Ascending aorta (tissue), 2 donors: Measurements from ENCODE around the gene ATP13A5. TPM values are rescaled to one million over a fixed set of nuclear protein-coding genes. Genes with fewer than 3 reads are reported as not detected.

ENCODE experiments used
- DNase-seq, 2 donors: peaks; one replicate each; pipeline ENCODE4 v3.0.0-alpha.2; 2019; ENCODE audit warnings: low spot score in 2 of 2
- H3K27ac ChIP-seq, 2 donors: fragments of 200-600 bp; sonication (generic); one replicate each; pipeline ENCODE4 v1.5.1; 2016 to 2017; ENCODE audit warnings: mild to moderate bottlenecking in 1 of 2
- H3K27me3 ChIP-seq: fragments of 200-600 bp; sonication (generic); one replicate; pipeline ENCODE4 v1.5.1; 2017
- H3K36me3 ChIP-seq, 2 donors: fragments of 200-600 bp; sonication (generic); one replicate each; pipeline ENCODE4 v1.5.1; 2016
- H3K4me1 ChIP-seq, 2 donors: fragments of 200-600 bp; sonication (generic); one replicate each; pipeline ENCODE4 v1.5.1; 2016 to 2017; ENCODE audit warnings: mild to moderate bottlenecking in 1 of 2
- H3K4me3 ChIP-seq, 2 donors: fragments of 200-600 bp; sonication (generic); one replicate each; pipeline ENCODE4 v1.5.1; 2016 to 2017; ENCODE audit warnings: mild to moderate bottlenecking in 1 of 2
- H3K9me3 ChIP-seq, 2 donors: fragments of 200-600 bp; sonication (generic); one replicate each; pipeline ENCODE4 v1.5.1; 2016
- CTCF ChIP-seq, 3 experiments: fragments of 200-600 bp in 2 of 3; fragments of 450-650 bp in 1 of 3; sonication (generic) in 2 of 3; IDR thresholded peaks; one replicate each; pipeline ENCODE4 v1.5.1; 2016 to 2019; ENCODE audit warnings: antibody characterized with exemption in 3 of 3, mild to moderate bottlenecking in 1 of 3, moderate library complexity in 1 of 3
- intact Hi-C: fragments of 100-400 bp; cut with DNase I; formaldehyde crosslinking; loops from one replicate; pipeline ENCODE4 v1.15.1; 2023
- total RNA-seq: library from RNA; depleted of rRNA; stranded (reverse); fragments of >200 nt; gene quantifications from one replicate; pipeline ENCODE4 v1.1.0, GENCODE V29; 2016

Gene ATP13A5
- total RNA-seq = not detected

- no peaks in the 10 kb centered on the region for H3K9me3 ChIP-seq
- no peak for DNase-seq
- no peak within 1 kb of the TSS for H3K27ac ChIP-seq
- H3K36me3 ChIP-seq = no peaks in the 10 kb centered on the region
- intact Hi-C loops = no loop called here
- H3K4me3 ChIP-seq = no peak within 1 kb of the TSS
- H3K27me3 ChIP-seq = no peaks in the 10 kb centered on the region
- no peaks in the 10 kb centered on the region for H3K4me1 ChIP-seq
- TF ChIP-seq CTCF (IDR thresholded peaks at IDR 0.05) = no peak
These were observed at the start of gene ATP13A5 for GRCh38 chr3:193378706-193379105. Gene ATP13A5, minus strand, starts transcription at chr3:193378753. Its CDS starts 28 bp downstream, at chr3:193378725.

- no peaks in the 10 kb centered on the region for H3K36me3 ChIP-seq
- no peaks in the 10 kb centered on the region for H3K4me1 ChIP-seq
- intact Hi-C loops = no loop called here
- H3K4me3 ChIP-seq = no peak overlapping the region
- H3K9me3 ChIP-seq = peaks cover 4 to 5% of the 10 kb centered on the region in 2 donors
- no peak for TF ChIP-seq CTCF (IDR thresholded peaks at IDR 0.05)
- H3K27me3 ChIP-seq = no peaks in the 10 kb centered on the region
- no peak for DNase-seq
- H3K27ac ChIP-seq = no peak overlapping the region
These were observed 40.2 kb upstream of the ATP13A5 start for GRCh38 chr3:193418576-193419373.

GRCh38 chr3:193416629-193417028 is 38.1 kb upstream of the ATP13A5 start:
- H3K4me3 ChIP-seq = no peak overlapping the region
- H3K36me3 ChIP-seq = no peaks in the 10 kb centered on the region
- TF ChIP-seq CTCF (IDR thresholded peaks at IDR 0.05) = no peak
- no peaks in the 10 kb centered on the region for H3K4me1 ChIP-seq
- no peaks in the 10 kb centered on the region for H3K27me3 ChIP-seq
- no peak for DNase-seq
- peaks cover 4 to 5% of the 10 kb centered on the region in 2 donors for H3K9me3 ChIP-seq
- intact Hi-C loops = no loop called here
- no peak overlapping the region for H3K27ac ChIP-seq

GRCh38 chr3:193407688-193408087 is 29.1 kb upstream of the ATP13A5 start:
- H3K27ac ChIP-seq = no peak overlapping the region
- DNase-seq = no peak
- no peaks in the 10 kb centered on the region for H3K27me3 ChIP-seq
- no peaks in the 10 kb centered on the region for H3K36me3 ChIP-seq
- H3K4me3 ChIP-seq = no peak overlapping the region
- no peak for TF ChIP-seq CTCF (IDR thresholded peaks at IDR 0.05)
- H3K9me3 ChIP-seq = no peaks in the 10 kb centered on the region
- intact Hi-C loops = no loop called here
- H3K4me1 ChIP-seq = no peaks in the 10 kb centered on the region

- H3K4me1 ChIP-seq = no peaks in the 10 kb centered on the region
- H3K27ac ChIP-seq = no peak overlapping the region
- no peak overlapping the region for H3K4me3 ChIP-seq
- DNase-seq = no peak
- TF ChIP-seq CTCF (IDR thresholded peaks at IDR 0.05) = no peak
- H3K27me3 ChIP-seq = no peaks in the 10 kb centered on the region
- intact Hi-C loops = no loop called here
- no peaks in the 10 kb centered on the region for H3K36me3 ChIP-seq
- H3K9me3 ChIP-seq = no peaks in the 10 kb centered on the region
These were observed 28.6 kb upstream of the ATP13A5 start for GRCh38 chr3:193407112-193407511.
